Trophoblast cell (in vitro differentiated cells and primary cell): ENCODE data around the gene ASB18.

ENCODE experiments used
- DNase-seq, 2 donors: peaks; one replicate each; pipeline ENCODE4 v3.0.0-alpha.2; 2016
- H2AFZ ChIP-seq: 2 replicates; pipeline ENCODE4 v1.6.1; 2013; ENCODE audit warnings: low read length, moderate library complexity, mild to moderate bottlenecking; ENCODE audit not compliant: insufficient read depth, poor library complexity
- H2AK5ac ChIP-seq: 2 replicates; pipeline ENCODE4 v1.6.1; 2013; ENCODE audit warnings: mild to moderate bottlenecking, low read length
- H2BK120ac ChIP-seq: 2 replicates; pipeline ENCODE4 v1.6.1; 2013; ENCODE audit warnings: low read length, mild to moderate bottlenecking, moderate library complexity; ENCODE audit not compliant: insufficient read depth, poor library complexity
- H2BK12ac ChIP-seq: 2 replicates; pipeline ENCODE4 v1.6.1; 2013; ENCODE audit warnings: mild to moderate bottlenecking, low read length, moderate library complexity
- H2BK5ac ChIP-seq: 2 replicates; pipeline ENCODE4 v1.6.1; 2013; ENCODE audit warnings: low read length, low read depth, moderate library complexity, mild to moderate bottlenecking; ENCODE audit not compliant: poor library complexity
- H3K14ac ChIP-seq: 2 replicates; pipeline ENCODE4 v1.6.1; 2013; ENCODE audit warnings: mild to moderate bottlenecking, low read length
- H3K18ac ChIP-seq: 2 replicates; pipeline ENCODE4 v1.6.1; 2013; ENCODE audit warnings: mild to moderate bottlenecking, low read length
- H3K23ac ChIP-seq: 2 replicates; pipeline ENCODE4 v1.6.1; 2013; ENCODE audit warnings: low read length
- H3K27ac ChIP-seq: 2 replicates; pipeline ENCODE4 v1.5.1; 2013; ENCODE audit warnings: low read depth, mild to moderate bottlenecking, inconsistent platforms, low read length, moderate library complexity
- H3K27me3 ChIP-seq: 2 replicates; pipeline ENCODE4 v1.6.1; 2013; ENCODE audit warnings: inconsistent platforms, mild to moderate bottlenecking, low read length, moderate library complexity; ENCODE audit not compliant: insufficient read depth
- H3K36me3 ChIP-seq, 2 experiments: 1 replicate in 1 of 2; 2 replicates in 1 of 2; pipeline ENCODE4 v1.6.1; 2013; ENCODE audit warnings: low read length in 2 of 2, mild to moderate bottlenecking in 2 of 2, moderate library complexity in 1 of 2; ENCODE audit not compliant: insufficient read depth in 2 of 2, control insufficient read depth in 1 of 2
- H3K4ac ChIP-seq: 2 replicates; pipeline ENCODE4 v1.6.1; 2013; ENCODE audit warnings: low read depth, mild to moderate bottlenecking, low read length, moderate library complexity
- H3K4me1 ChIP-seq, 2 experiments: 1 replicate in 1 of 2; 2 replicates in 1 of 2; pipeline ENCODE4 v1.6.1; 2013; ENCODE audit warnings: low read length in 2 of 2, mild to moderate bottlenecking in 2 of 2, moderate library complexity in 1 of 2; ENCODE audit not compliant: insufficient read depth in 2 of 2, control insufficient read depth in 1 of 2
- H3K4me2 ChIP-seq: 2 replicates; pipeline ENCODE4 v1.6.1; 2013; ENCODE audit warnings: inconsistent platforms, mild to moderate bottlenecking, low read length, moderate library complexity
- H3K4me3 ChIP-seq: 2 replicates; pipeline ENCODE4 v1.5.1; 2013; ENCODE audit warnings: mild to moderate bottlenecking, low read depth, low read length, inconsistent platforms
- H3K79me1 ChIP-seq: one replicate; pipeline ENCODE4 v1.6.1; 2013; ENCODE audit warnings: low read length
- H3K79me2 ChIP-seq: 2 replicates; pipeline ENCODE4 v1.6.1; 2013; ENCODE audit warnings: low read length, mild to moderate bottlenecking; ENCODE audit not compliant: control insufficient read depth, insufficient read depth, poor library complexity
- H3K9ac ChIP-seq: 2 replicates; pipeline ENCODE4 v1.6.1; 2013; ENCODE audit warnings: mild to moderate bottlenecking, low read length
- H3K9me3 ChIP-seq: 2 replicates; pipeline ENCODE4 v1.6.1; 2013; ENCODE audit warnings: low read depth, mild to moderate bottlenecking, control low read depth, inconsistent platforms, low read length; ENCODE audit not compliant: insufficient read depth
- H4K12ac ChIP-seq: 2 replicates; pipeline ENCODE4 v1.6.1; 2013; ENCODE audit warnings: low read depth, mild to moderate bottlenecking, low read length, moderate library complexity
- H4K8ac ChIP-seq: 2 replicates; pipeline ENCODE4 v1.6.1; 2013; ENCODE audit warnings: low read depth, mild to moderate bottlenecking, low read length, moderate library complexity
- H4K91ac ChIP-seq: one replicate; pipeline ENCODE4 v1.6.1; 2013; ENCODE audit warnings: low read depth, mild to moderate bottlenecking, low read length, moderate library complexity
- whole genome bisulfite sequencing: extraction: QIAGEN DNeasy Blood & Tissue Kit; methylation state at CpG from one replicate; pipeline ENCODE4 v1.1.7; 2013; ENCODE audit warnings: missing lambda C conversion rate; ENCODE audit not compliant: insufficient read length, insufficient coverage; ENCODE audit errors: extremely low coverage; 5-methylcytosine and 5-hydroxymethylcytosine counted together

The ASB18 gene

GRCh38 chr2:236165842-236166795 lies 98.1 kb downstream of the ASB18 start:
- no CpG with 5 or more reads among the region's 58 CpGs for whole genome bisulfite sequencing
- H3K36me3 ChIP-seq = no peaks in the 10 kb centered on the region
- no peak overlapping the region for H2BK12ac ChIP-seq
- peaks cover 98% of the 10 kb centered on the region for H3K27me3 ChIP-seq
- no peaks in the 10 kb centered on the region for H3K79me1 ChIP-seq
- no peak for DNase-seq
- no peak overlapping the region for H4K12ac ChIP-seq
- no peak overlapping the region for H3K4ac ChIP-seq
- H4K91ac ChIP-seq = no peak overlapping the region
- H3K23ac ChIP-seq = no peak overlapping the region
- no peak overlapping the region for H2BK120ac ChIP-seq
- no peak overlapping the region for H3K14ac ChIP-seq
- H4K8ac ChIP-seq = no peak overlapping the region
- H3K27ac ChIP-seq = no peak overlapping the region
- H3K4me1 ChIP-seq = peaks cover 16 to 24% of the 10 kb centered on the region in 2 experiments
- H3K4me2 ChIP-seq = peak overlapping the region; percentile 17
- no peak overlapping the region for H2AK5ac ChIP-seq
- no peak overlapping the region for H2AFZ ChIP-seq
- H3K4me3 ChIP-seq = no peak overlapping the region
- peaks cover 8% of the 10 kb centered on the region for H3K9me3 ChIP-seq
- H3K18ac ChIP-seq = no peak overlapping the region
- no peaks in the 10 kb centered on the region for H3K79me2 ChIP-seq
- H3K9ac ChIP-seq = no peak overlapping the region
- H2BK5ac ChIP-seq = no peak overlapping the region

- H3K18ac ChIP-seq = no peak overlapping the region
- no peak overlapping the region for H2AFZ ChIP-seq
- no CpG with 5 or more reads among the region's 18 CpGs for WGBS
Measured at GRCh38 chr2:236164925-236165841, 99.0 kb downstream of the ASB18 start.

GRCh38 chr2:236164201-236164924 lies 99.8 kb downstream of the ASB18 start:
- Histone ChIP-seq H4K12ac (no peak overlapping the region), H2BK5ac (no peak overlapping the region), H3K79me1 (no peaks in the 10 kb centered on the region), H3K27ac (no peak overlapping the region), H2AK5ac (no peak overlapping the region), H3K9ac (no peak overlapping the region), H3K4me3 (peak overlapping the region; percentile 59), H4K91ac (no peak overlapping the region), H4K8ac (no peak overlapping the region), H2AFZ (peak overlapping the region; percentile 2), H3K14ac (no peak overlapping the region), H3K18ac (no peak overlapping the region), H3K36me3 (no peaks in the 10 kb centered on the region), H3K4me1 (peaks cover 16 to 24% of the 10 kb centered on the region in 2 experiments), H3K4ac (no peak overlapping the region), H3K4me2 (peak overlapping the region; percentile 77), H3K9me3 (peaks cover 8% of the 10 kb centered on the region), H3K27me3 (peaks cover 99% of the 10 kb centered on the region), H2BK12ac (no peak overlapping the region), H2BK120ac (no peak overlapping the region), H3K79me2 (no peaks in the 10 kb centered on the region), H3K23ac (no peak overlapping the region)
- DNase-seq = no peak
- no CpG with 5 or more reads among the region's 67 CpGs for WGBS

More at GRCh38 chr2:236164925-236165841, 99.0 kb downstream of the ASB18 start:
- no peak overlapping the region for H3K9ac ChIP-seq
- no peak overlapping the region for H3K14ac ChIP-seq
- no peak overlapping the region for H2BK120ac ChIP-seq
- H3K79me2 ChIP-seq = no peaks in the 10 kb centered on the region
- no peak overlapping the region for H3K27ac ChIP-seq
- H3K27me3 ChIP-seq = peaks cover 99% of the 10 kb centered on the region
- H4K91ac ChIP-seq = no peak overlapping the region
- no peak overlapping the region for H2BK12ac ChIP-seq
- H3K4me2 ChIP-seq = peak overlapping the region; percentile 77
- no peaks in the 10 kb centered on the region for H3K79me1 ChIP-seq
- no peak overlapping the region for H3K4ac ChIP-seq
- no peak overlapping the region for H4K8ac ChIP-seq
- H3K36me3 ChIP-seq = no peaks in the 10 kb centered on the region
- H3K4me3 ChIP-seq = no peak overlapping the region
- DNase-seq = no peak
- peaks cover 5% of the 10 kb centered on the region for H3K9me3 ChIP-seq
- no peak overlapping the region for H3K23ac ChIP-seq
- H4K12ac ChIP-seq = no peak overlapping the region
- H2AK5ac ChIP-seq = no peak overlapping the region
- H2BK5ac ChIP-seq = no peak overlapping the region
- H3K4me1 ChIP-seq = peaks cover 16 to 24% of the 10 kb centered on the region in 2 experiments
